COLO668 (cell line): Measurements from ENCODE around the gene FNDC3B.

Experiments used
- DNase-seq: peaks from one replicate; lab custom pipeline; 2025; ENCODE audit not compliant: unreplicated experiment; lab: John Stamatoyannopoulos, UW

FNDC3B gene

GRCh38 chr3:172204716-172205115 is 165.3 kb downstream of the FNDC3B start:
- no peak for DNase-seq

- no peak for DNase-seq
Observed at GRCh38 chr3:172208586-172209332, 169.4 kb downstream of the FNDC3B start.

- no peak for DNase-seq
Observed at GRCh38 chr3:172209333-172210321, 170.2 kb downstream of the FNDC3B start.

GRCh38 chr3:172210355-172210754 is 171.0 kb downstream of the FNDC3B start:
- no peak for DNase-seq

GRCh38 chr3:172211123-172211522 is 171.7 kb downstream of the FNDC3B start:
- DNase-seq, result no peak

GRCh38 chr3:172213200-172213599 is 173.8 kb downstream of the FNDC3B start:
- no peak for DNase-seq

- peak; percentile 22 for DNase-seq
Observed at GRCh38 chr3:172213904-172214303, 174.5 kb downstream of the FNDC3B start.

- no peak for DNase-seq
Observed at GRCh38 chr3:172216267-172216666, 176.9 kb downstream of the FNDC3B start.

- no peak for DNase-seq
Observed at GRCh38 chr3:172216911-172217310, 177.5 kb downstream of the FNDC3B start.

- DNase-seq, result no peak
Observed at GRCh38 chr3:172217877-172218276, 178.5 kb downstream of the FNDC3B start.

GRCh38 chr3:172218350-172219323 is 179.3 kb downstream of the FNDC3B start:
- DNase-seq, result no peak

- DNase-seq, result no peak
Observed at GRCh38 chr3:172219750-172220149, 180.4 kb downstream of the FNDC3B start.

GRCh38 chr3:172221547-172221946 is 182.2 kb downstream of the FNDC3B start:
- DNase-seq, result no peak

GRCh38 chr3:172222478-172223071 is 183.2 kb downstream of the FNDC3B start:
- DNase-seq, result no peak

GRCh38 chr3:172223870-172224269 is 184.5 kb downstream of the FNDC3B start:
- no peak for DNase-seq

- DNase-seq, result peak; percentile 28
Observed at GRCh38 chr3:172224560-172225214, 185.3 kb downstream of the FNDC3B start.

GRCh38 chr3:172225215-172225707 is 185.9 kb downstream of the FNDC3B start:
- no peak for DNase-seq

- DNase-seq, result no peak
Observed at GRCh38 chr3:172226831-172227230, 187.5 kb downstream of the FNDC3B start.

- no peak for DNase-seq
Observed at GRCh38 chr3:172227340-172228035, 188.1 kb downstream of the FNDC3B start.
